Heart right ventricle (tissue), 16 donors: ENCODE measurements around the gene CASQ1. TPM values are rescaled to one million over a fixed set of nuclear protein-coding genes. Genes with fewer than 3 reads are reported as not detected.

ENCODE experiments used
- ATAC-seq, 8 donors: fragments of 200-7000 bp; cut with Tn5 transposase; one replicate each; pipeline ENCODE4 v1.9.1; 2020; ENCODE audit warnings: mild to moderate bottlenecking in 8 of 8, moderate library complexity in 8 of 8, moderate number of reproducible peaks in 1 of 8
- DNase-seq, 2 donors: peaks; one replicate each; pipeline ENCODE4 v3.0.0-alpha.2; 2020
- H3K27ac ChIP-seq, 10 donors: fragments of 200-600 bp; sonication (generic) in 2 of 10; one replicate each; pipeline versions ENCODE4 v1.5.0 to v1.8.0; 2020 to 2022; ENCODE audit warnings: mild to moderate bottlenecking in 3 of 10
- H3K27me3 ChIP-seq, 7 donors: fragments of 200-600 bp; one replicate each; pipeline ENCODE4 v1.8.0; 2021 to 2022; ENCODE audit warnings: mild to moderate bottlenecking in 2 of 7
- H3K36me3 ChIP-seq, 9 donors: fragments of 200-600 bp; sonication (generic) in 1 of 9; one replicate each; pipeline versions ENCODE4 v1.5.0 to v1.8.0; 2020 to 2022; ENCODE audit warnings: mild to moderate bottlenecking in 2 of 9
- H3K4me1 ChIP-seq, 9 donors: fragments of 200-600 bp; sonication (generic) in 1 of 9; one replicate each; pipeline versions ENCODE4 v1.5.0 to v1.8.0; 2020 to 2022; ENCODE audit warnings: mild to moderate bottlenecking in 4 of 9
- H3K4me3 ChIP-seq, 10 donors: fragments of 200-600 bp; sonication (generic) in 2 of 10; one replicate each; pipeline versions ENCODE4 v1.5.0 to v1.8.0; 2020 to 2022; ENCODE audit warnings: mild to moderate bottlenecking in 7 of 10, moderate library complexity in 2 of 10
- H3K9me3 ChIP-seq, 11 donors: fragments of 200-600 bp in 10 of 11; sonication (generic) in 2 of 11; one replicate each; pipeline versions ENCODE4 v1.5.0 to v1.8.0; 2013 to 2022; ENCODE audit warnings: mild to moderate bottlenecking in 2 of 11, control low read depth in 1 of 11, moderate library complexity in 1 of 11
- CTCF ChIP-seq, 9 donors: fragments of 200-600 bp; sonication (generic) in 2 of 9; IDR thresholded peaks; one replicate each; pipeline versions ENCODE4 v1.5.0 to v1.8.0; 2021 to 2022; ENCODE audit warnings: antibody characterized with exemption in 9 of 9, mild to moderate bottlenecking in 5 of 9, moderate library complexity in 1 of 9
- WGBS, 2 donors: extraction: QIAGEN DNeasy Blood & Tissue Kit; methylation state at CpG; one replicate each; pipeline ENCODE4 v1.1.7; 2013; ENCODE audit warnings: inconsistent platforms in 1 of 2; 5-methylcytosine and 5-hydroxymethylcytosine counted together
- intact Hi-C, 10 donors: fragments of 100-400 bp; cut with DNase I; formaldehyde crosslinking; loops; one replicate each; pipeline versions ENCODE4 v1.11.1 to v1.14.2; 2022
- polyA plus RNA-seq, 2 donors: library from polyadenylated mRNA; stranded (reverse); fragments of 200-250 nt; gene quantifications; one replicate each; pipeline ENCODE4 v1.2.3, GENCODE V29; 2013
- total RNA-seq, 10 donors: library from RNA; stranded (reverse); fragmentation: NEBNext Ultra II Directional in 3 of 10; extraction: Animal tissue kit (Norgen Biotek cat#: 25700) in 3 of 10; gene quantifications; one replicate each; pipeline versions ENCODE4 v1.2.1 to v1.2.4, GENCODE V29; 2021 to 2023
- donor health status: Arrhythmogenic right ventricular cardiomyopathy.
- donor health status: ischemic (EF 13 %, LVEDD 7.1; RV severe dilation, severe dysfunction).
- donor health status: healthy with polysubstance abuse.
- donor health status: DM: no; HTN: yes; CAD: no.
- donor health status: DM: no; HTN: no; CAD: no.
- donor health status: ischemic (EF 25% LVEDD 6.9; RV normal size, moderate dysfunction).
- donor health status: ischemic (EF 25% LVEDD 5.7; RV mildly dilated, moderate dysfunction).
- donor health status: healthy.
- donor health status: DM: yes; HTN: yes; CAD: no.
- donor health status: Ischemic cardiomyopathy.
- donor health status: ischemic (EF 35%, LVEDD 5.7; RV mildly dilated, moderate dysfunction).
- donor health status: nonischemic (EF 11% LVEDD 7.7; RV severe dilation, severe dysfunction).
- donor health status: DM: yes; HTN: yes; CAD: no.
- donor health status: PGD.
- donor health status: ischemic (EF 29% LVEDD 5.4; RV normal size, mild dysfunction).
- donor health status: nonischemic (EF 23%, LVEDD 6.1; RV moderate dilation, normal function).

The CASQ1 gene
- total and polyA plus RNA-seq, 12 donors: 17.5 to 68.9 (median 41.6) TPM

DNA sequence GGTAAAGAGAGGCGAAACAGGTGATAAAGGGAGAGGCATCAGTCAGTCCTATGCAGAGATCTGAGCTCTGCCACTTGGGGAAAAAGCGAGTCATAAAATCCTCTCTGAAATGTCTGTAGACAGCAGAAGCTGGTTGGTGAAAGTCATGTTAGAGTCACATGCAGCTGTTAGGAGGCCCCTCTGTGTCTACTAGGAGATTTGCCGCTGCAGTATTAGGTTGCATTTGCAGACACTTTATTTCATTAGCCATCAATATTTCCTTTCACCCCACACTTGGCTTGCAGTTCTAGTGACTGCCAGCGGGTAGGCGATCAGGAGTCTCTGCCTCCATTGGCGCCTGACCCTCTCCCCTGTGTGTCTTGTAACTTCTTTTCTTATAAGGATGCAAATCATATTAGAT, 22.8 kb upstream of the CASQ1 start:
- Histone ChIP-seq H3K9me3 (no peaks in the 10 kb centered on the region), H3K36me3 (no peaks in the 10 kb centered on the region), H3K27ac (no peak overlapping the region), H3K27me3 (peaks cover 0 to 12% (median 0%) of the 10 kb centered on the region in 7 donors), H3K4me1 (peaks cover 0 to 7% (median 0%) of the 10 kb centered on the region in 9 donors), H3K4me3 (no peak overlapping the region)
- ATAC-seq (no peak), DNase-seq (no peak)
- WGBS, 2 donors: 94 to 95% methylated on average over 6 of the region's 6 CpGs
- intact Hi-C loops: no loop called here
- TF ChIP-seq CTCF (IDR thresholded peaks at IDR 0.05): no peak

GRCh38 chr1:160168016-160168415, 22.4 kb upstream of the CASQ1 start:
- DNase-seq: no peak
- intact Hi-C loops: loop anchor here in 1 of 10 donors (2.0 kb wide), 1 partner anchor 19 kb away; no protein-coding TSS in a partner anchor
- no peak for TF ChIP-seq CTCF (IDR thresholded peaks at IDR 0.05)
- 46 to 61% methylated on average over 5 of the region's 5 CpGs for WGBS, 2 donors
- H3K27me3 ChIP-seq: peaks cover 0 to 12% (median 0%) of the 10 kb centered on the region in 7 donors
- peaks cover 0 to 7% (median 0%) of the 10 kb centered on the region in 9 donors for H3K4me1 ChIP-seq
- H3K27ac ChIP-seq: no peak overlapping the region
- no peak overlapping the region for H3K4me3 ChIP-seq
- H3K9me3 ChIP-seq: no peaks in the 10 kb centered on the region
- H3K36me3 ChIP-seq: no peaks in the 10 kb centered on the region
- ATAC-seq: no peak

DNA sequence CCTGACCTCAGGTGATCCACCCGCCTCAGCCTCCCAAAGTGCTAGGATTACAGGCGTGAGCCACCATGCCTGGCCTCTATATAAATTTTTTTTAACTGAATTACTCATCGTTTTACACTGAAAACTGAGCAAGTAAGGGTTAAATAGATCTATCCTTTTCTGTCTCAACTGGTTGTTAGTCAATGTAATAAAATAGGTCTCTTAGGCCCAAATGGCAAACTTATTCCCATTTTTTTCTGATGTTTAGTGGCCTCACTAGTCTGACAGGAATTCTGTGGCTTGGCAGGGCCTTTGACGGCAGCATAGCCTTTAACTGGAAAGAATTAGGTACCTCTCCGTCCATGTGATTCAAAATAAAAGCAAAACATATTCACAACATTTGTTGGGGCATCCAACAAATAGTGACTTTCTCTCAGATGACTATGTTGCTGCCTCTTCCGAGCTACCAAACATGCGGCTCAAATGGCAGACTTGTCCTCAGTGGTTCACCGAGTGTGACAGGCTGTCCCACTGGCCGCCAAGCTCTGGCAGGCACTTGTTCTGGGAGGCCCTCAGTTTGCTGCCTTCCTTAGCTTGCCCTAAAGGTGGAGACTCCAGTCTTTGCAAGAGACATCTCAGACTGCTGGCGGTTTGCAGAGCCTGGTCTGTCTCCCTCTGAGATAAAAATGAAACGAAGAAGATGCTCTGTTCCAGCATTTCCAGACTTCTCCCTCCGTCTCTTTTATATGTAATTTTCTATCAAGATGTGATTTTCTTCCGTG, 21.6 kb upstream of the CASQ1 start:
- no peak for DNase-seq
- Histone ChIP-seq H3K36me3 (no peaks in the 10 kb centered on the region), H3K4me1 (peaks cover 0 to 7% (median 0%) of the 10 kb centered on the region in 9 donors), H3K4me3 (no peak overlapping the region), H3K27ac (no peak overlapping the region), H3K27me3 (peaks cover 0 to 12% (median 0%) of the 10 kb centered on the region in 7 donors), H3K9me3 (no peaks in the 10 kb centered on the region)
- ATAC-seq: no peak
- 81 to 84% methylated on average over 13 of the region's 13 CpGs for WGBS, 2 donors
- intact Hi-C loops: loop anchor here in 1 of 10 donors (2.0 kb wide), 1 partner anchor 20 kb away; no protein-coding TSS in a partner anchor
- TF ChIP-seq CTCF (IDR thresholded peaks at IDR 0.05): no peak

DNA sequence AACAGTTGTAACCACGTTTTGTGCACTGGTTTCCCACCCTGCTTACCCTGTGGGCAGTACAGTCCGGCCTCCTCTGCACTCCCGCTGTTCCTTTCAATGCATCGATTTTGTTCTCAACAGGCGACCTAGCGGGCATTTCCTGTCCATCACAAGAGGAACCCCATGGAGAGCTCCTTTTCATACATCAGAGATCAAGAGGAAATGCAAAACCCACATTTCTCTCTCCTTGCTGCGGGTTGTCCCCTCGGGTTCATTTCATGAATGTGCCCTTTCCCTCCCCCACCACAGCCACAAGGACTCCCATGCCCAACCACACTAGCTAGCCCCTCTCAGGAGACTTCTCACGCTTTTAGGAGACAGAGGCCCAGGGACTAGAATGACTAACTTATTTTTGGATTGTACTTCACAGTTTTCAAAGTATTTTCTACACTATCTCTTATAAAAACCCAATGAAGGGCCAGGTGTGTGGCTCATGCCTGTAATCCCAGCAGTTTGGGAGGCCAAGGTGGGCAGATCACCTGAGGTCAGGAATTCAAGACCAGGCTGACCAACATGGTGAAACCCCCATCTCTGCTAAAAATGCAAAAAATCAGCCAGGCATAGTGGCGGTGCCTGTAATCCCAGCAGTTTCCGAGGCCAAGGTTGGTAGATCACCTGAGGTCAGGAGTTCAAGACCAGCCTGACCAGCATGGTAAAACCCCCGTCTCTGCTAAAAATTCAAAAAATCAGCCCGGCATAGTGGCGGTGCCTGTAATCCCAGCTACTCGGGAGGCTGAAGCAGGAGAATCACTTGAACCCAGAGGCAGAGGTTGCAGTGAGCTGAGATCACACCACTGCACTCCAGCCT, 20.6 kb upstream of the CASQ1 start:
- TF ChIP-seq CTCF (IDR thresholded peaks at IDR 0.05): no peak
- DNase-seq (no peak), ATAC-seq (no peak)
- Histone ChIP-seq H3K27ac (no peak overlapping the region), H3K27me3 (peaks cover 0 to 12% (median 0%) of the 10 kb centered on the region in 7 donors), H3K4me3 (no peak overlapping the region), H3K36me3 (no peaks in the 10 kb centered on the region), H3K4me1 (peaks cover 0 to 7% (median 0%) of the 10 kb centered on the region in 9 donors), H3K9me3 (no peaks in the 10 kb centered on the region)
- intact Hi-C loops: loop anchor here in 3 of 10 donors (2.0 to 5.0 kb wide), 3 partner anchors 21 to 68 kb away; no protein-coding TSS in a partner anchor
- WGBS, 2 donors: 59 to 64% methylated on average over 15 of the region's 15 CpGs
